IMR-90 (cell line): Measurements from ENCODE around the gene CEP78. TPM values are rescaled to one million over a fixed set of nuclear protein-coding genes. Genes with fewer than 3 reads are reported as not detected.

Experiments used
- ATAC-seq: fragments of 200-7000 bp; cut with Tn5 transposase; 2 replicates; pipeline ENCODE4 v1.9.1; 2020; ENCODE audit warnings: low read depth, mild to moderate bottlenecking, moderate library complexity
- BruUV-seq: library from RNA; stranded (reverse); fragments of 400-500 nt; replicated peaks from 2 replicates; lab custom pipeline; 2021; lab: Mats Ljungman, UMichigan
- CTCF ChIA-PET: fragments of 300-600 bp; formaldehyde crosslinking; extraction: SDS; loops from one replicate; lab custom pipeline; 2021; ENCODE audit warnings: antibody characterized with exemption; lab: Yijun Ruan, JAX
- POLR2A ChIA-PET: fragments of 300-600 bp; sonication (Branson Sonifier 250); formaldehyde crosslinking; loops from one replicate; lab custom pipeline; 2022; ENCODE audit warnings: antibody characterized with exemption; ENCODE audit not compliant: unreplicated experiment; lab: Charles Lee
- DNase-seq: peaks from one replicate; pipeline ENCODE4 v3.0.0; 2013
- H2AFZ ChIP-seq: replicated peaks from 2 replicates; pipeline ENCODE3; 2013; ENCODE audit warnings: low read length, mild to moderate bottlenecking; ENCODE audit not compliant: poor library complexity
- H2AK5ac ChIP-seq: 2 replicates; pipeline ENCODE4 v1.6.1; 2013; ENCODE audit warnings: low read depth, low read length, inconsistent platforms
- H2AK9ac ChIP-seq: replicated peaks from 2 replicates; pipeline ENCODE3; 2013; ENCODE audit warnings: mild to moderate bottlenecking, low read depth, low read length, moderate library complexity; ENCODE audit not compliant: poor library complexity
- H2BK120ac ChIP-seq: 2 replicates; pipeline ENCODE4 v1.6.1; 2013; ENCODE audit warnings: low read depth, low read length, inconsistent platforms
- H2BK15ac ChIP-seq: 3 replicates; pipeline ENCODE4 v1.6.1; 2013; ENCODE audit warnings: low read depth, low read length, inconsistent platforms
- H2BK20ac ChIP-seq: 2 replicates; pipeline ENCODE4 v1.6.1; 2013; ENCODE audit warnings: low read depth, mild to moderate bottlenecking, inconsistent platforms, low read length, moderate library complexity
- H2BK5ac ChIP-seq: 2 replicates; pipeline ENCODE4 v1.6.1; 2013; ENCODE audit warnings: mild to moderate bottlenecking, low read depth, low read length, inconsistent platforms; ENCODE audit not compliant: poor library complexity, severe bottlenecking
- H3K14ac ChIP-seq: replicated peaks from 2 replicates; pipeline ENCODE4 v1.6.1; 2013; ENCODE audit warnings: low read depth, low read length, inconsistent platforms
- H3K18ac ChIP-seq: 2 replicates; pipeline ENCODE4 v1.6.1; 2013; ENCODE audit warnings: low read depth, low read length, control low read depth
- H3K23ac ChIP-seq: 2 replicates; pipeline ENCODE4 v1.6.1; 2013; ENCODE audit warnings: low read depth, low read length, inconsistent platforms
- H3K27ac ChIP-seq: 2 replicates; pipeline ENCODE4 v1.5.1; 2013; ENCODE audit warnings: mild to moderate bottlenecking, control low read depth, low read length; ENCODE audit not compliant: insufficient read depth
- H3K27me3 ChIP-seq: 2 replicates; pipeline ENCODE4 v1.6.1; 2013; ENCODE audit warnings: low read length; ENCODE audit not compliant: control insufficient read depth, insufficient read depth
- H3K36me3 ChIP-seq: 2 replicates; pipeline ENCODE4 v1.6.1; 2013; ENCODE audit warnings: low read length, mixed read lengths; ENCODE audit not compliant: control insufficient read depth, insufficient read depth
- H3K4ac ChIP-seq: 2 replicates; pipeline ENCODE4 v1.6.1; 2013; ENCODE audit warnings: low read depth, low read length, inconsistent platforms
- H3K4me1 ChIP-seq: 2 replicates; pipeline ENCODE4 v1.6.1; 2013; ENCODE audit warnings: low read length, mixed read lengths; ENCODE audit not compliant: control insufficient read depth, insufficient read depth
- H3K4me2 ChIP-seq: 2 replicates; pipeline ENCODE4 v1.6.1; 2013; ENCODE audit warnings: low read depth, mild to moderate bottlenecking, control low read depth, low read length, moderate library complexity
- H3K4me3 ChIP-seq: 2 replicates; pipeline ENCODE4 v1.5.1; 2013; ENCODE audit warnings: low read depth, mild to moderate bottlenecking, control low read depth, low read length, moderate library complexity; ENCODE audit not compliant: insufficient read depth
- H3K56ac ChIP-seq: 2 replicates; pipeline ENCODE4 v1.6.1; 2013; ENCODE audit warnings: low read length, inconsistent platforms; ENCODE audit not compliant: insufficient read depth; ENCODE audit errors: extremely low read depth
- H3K79me1 ChIP-seq, 2 experiments: 2 replicates each; pipeline ENCODE4 v1.6.1; 2013; ENCODE audit warnings: low read length in 2 of 2, inconsistent platforms in 1 of 2, low read depth in 1 of 2
- H3K9ac ChIP-seq: 2 replicates; pipeline ENCODE4 v1.6.1; 2013; ENCODE audit warnings: low read depth, low read length, control low read depth
- H3K9me1 ChIP-seq: 2 replicates; pipeline ENCODE4 v1.6.1; 2013; ENCODE audit warnings: low read length, inconsistent platforms; ENCODE audit not compliant: insufficient read depth
- H3K9me3 ChIP-seq: 2 replicates; pipeline ENCODE4 v1.6.1; 2013; ENCODE audit warnings: low read length; ENCODE audit not compliant: control insufficient read depth, insufficient read depth
- H4K20me1 ChIP-seq: 2 replicates; pipeline ENCODE4 v1.6.1; 2013; ENCODE audit warnings: low read length, inconsistent platforms; ENCODE audit not compliant: insufficient read depth
- H4K5ac ChIP-seq: 2 replicates; pipeline ENCODE4 v1.6.1; 2013; ENCODE audit warnings: mild to moderate bottlenecking, low read depth, low read length, control low read depth
- H4K8ac ChIP-seq, 2 experiments: 2 replicates each; pipeline ENCODE4 v1.6.1; 2013; ENCODE audit warnings: low read depth in 2 of 2, low read length in 2 of 2, control low read depth in 1 of 2, inconsistent platforms in 1 of 2
- H4K91ac ChIP-seq: 2 replicates; pipeline ENCODE4 v1.6.1; 2013; ENCODE audit warnings: low read depth, low read length, inconsistent platforms; ENCODE audit not compliant: insufficient read depth
- BHLHE40 ChIP-seq: fragments of 150-350 bp; IDR thresholded peaks from 2 replicates; pipeline ENCODE4 v1.6.1; 2016; ENCODE audit warnings: mild to moderate bottlenecking, low read depth, low read length
- CEBPB ChIP-seq: IDR thresholded peaks from 2 replicates; pipeline ENCODE4 v1.6.1; 2012; ENCODE audit warnings: low read depth, low read length, improper control_type of control experiment
- FOS ChIP-seq: fragments of 150-350 bp; IDR thresholded peaks from 2 replicates; pipeline ENCODE4 v1.6.1; 2016; ENCODE audit warnings: low read depth, low read length
- MAFK ChIP-seq: IDR thresholded peaks from 2 replicates; pipeline ENCODE4 v1.6.1; 2012; ENCODE audit warnings: low read depth, low read length, improper control_type of control experiment
- MAZ ChIP-seq: IDR thresholded peaks from 2 replicates; pipeline ENCODE4 v1.6.1; 2012; ENCODE audit warnings: low read depth, mild to moderate bottlenecking, low read length, improper control_type of control experiment, moderate library complexity, borderline replicate concordance
- MXI1 ChIP-seq: IDR thresholded peaks from 2 replicates; pipeline ENCODE4 v1.6.1; 2012; ENCODE audit warnings: low read depth, mild to moderate bottlenecking, low read length, moderate library complexity, borderline replicate concordance
- NFE2L2 ChIP-seq: fragments of 150-350 bp; IDR thresholded peaks from 2 replicates; pipeline ENCODE4 v1.6.1; 2016; ENCODE audit warnings: low read depth, mild to moderate bottlenecking, low read length
- POLR2A ChIP-seq: IDR thresholded peaks from 2 replicates; pipeline ENCODE4 v1.6.1; 2012; ENCODE audit warnings: mild to moderate bottlenecking, low read depth, low read length
- RAD21 ChIP-seq: IDR thresholded peaks from 2 replicates; pipeline ENCODE4 v1.6.1; 2012; ENCODE audit warnings: low read length, improper control_type of control experiment
- RCOR1 ChIP-seq: IDR thresholded peaks from 2 replicates; pipeline ENCODE4 v1.6.1; 2012; ENCODE audit warnings: mild to moderate bottlenecking, low read length, improper control_type of control experiment; ENCODE audit not compliant: insufficient replicate concordance
- RFX5 ChIP-seq: IDR thresholded peaks from 2 replicates; pipeline ENCODE4 v1.8.0; 2012; ENCODE audit warnings: low read depth, mild to moderate bottlenecking, low read length, moderate library complexity
- SMC3 ChIP-seq: fragments of 150-350 bp; IDR thresholded peaks from 2 replicates; pipeline ENCODE4 v1.6.1; 2016; ENCODE audit warnings: low read depth, mild to moderate bottlenecking, antibody characterized with exemption, low read length, moderate library complexity
- WGBS, 2 experiments: methylation state at CpG; one replicate each; pipeline versions ENCODE4 v1.1.5 to v1.1.7; 2013; ENCODE audit warnings: missing lambda C conversion rate in 2 of 2; ENCODE audit not compliant: insufficient read length in 1 of 2; ENCODE audit errors: extremely low coverage in 2 of 2; 5-methylcytosine and 5-hydroxymethylcytosine counted together
- dilution Hi-C: fragments of 300-500 bp; cut with HindIII; formaldehyde crosslinking; loops from one replicate; pipeline ENCODE4 v1.14.3; 2018; ENCODE audit warnings: low sequenced_read_pairs; ENCODE audit not compliant: unreplicated experiment
- in situ Hi-C: fragments of 300-500 bp; cut with MboI; formaldehyde crosslinking; loops from 3 replicates; pipeline ENCODE4 v1.14.3; 2019; ENCODE audit warnings: low sequenced_read_pairs, inconsistent platforms, mixed read lengths
- intact Hi-C: fragments of 100-400 bp; cut with micrococcal nuclease; formaldehyde crosslinking; loops from 2 replicates; pipeline ENCODE4 v1.10.0; 2022
- polyA plus RNA-seq, 3 experiments: library from polyadenylated mRNA; depleted of rRNA; stranded (reverse); fragments of >200 nt; gene quantifications; 2 replicates each; pipeline ENCODE4 v1.2.3, GENCODE V29; 2012; ENCODE audit warnings: low replicate concordance in 1 of 3
- total RNA-seq: library from RNA; depleted of rRNA; stranded (reverse); fragments of >200 nt; gene quantifications from 2 replicates; pipeline ENCODE4 v1.2.3, GENCODE V29; 2012
- TF ChIP-seq, protein P1 (sequence below): fragments of 150-350 bp; IDR thresholded peaks from 2 replicates; pipeline ENCODE4 v1.6.1; 2017; ENCODE audit warnings: mild to moderate bottlenecking, antibody characterized with exemption, low read length, low read depth
- TF ChIP-seq, protein P2 (sequence below): fragments of 150-350 bp; IDR thresholded peaks from 2 replicates; pipeline ENCODE4 v1.6.1; 2016; ENCODE audit warnings: low read depth, mild to moderate bottlenecking, low read length, moderate library complexity, borderline replicate concordance

The CEP78 gene
- total and polyA plus RNA-seq, 2 of the 4 experiments (the other 2 are of a cell fraction) = 9.2 to 18.3 TPM

DNA sequence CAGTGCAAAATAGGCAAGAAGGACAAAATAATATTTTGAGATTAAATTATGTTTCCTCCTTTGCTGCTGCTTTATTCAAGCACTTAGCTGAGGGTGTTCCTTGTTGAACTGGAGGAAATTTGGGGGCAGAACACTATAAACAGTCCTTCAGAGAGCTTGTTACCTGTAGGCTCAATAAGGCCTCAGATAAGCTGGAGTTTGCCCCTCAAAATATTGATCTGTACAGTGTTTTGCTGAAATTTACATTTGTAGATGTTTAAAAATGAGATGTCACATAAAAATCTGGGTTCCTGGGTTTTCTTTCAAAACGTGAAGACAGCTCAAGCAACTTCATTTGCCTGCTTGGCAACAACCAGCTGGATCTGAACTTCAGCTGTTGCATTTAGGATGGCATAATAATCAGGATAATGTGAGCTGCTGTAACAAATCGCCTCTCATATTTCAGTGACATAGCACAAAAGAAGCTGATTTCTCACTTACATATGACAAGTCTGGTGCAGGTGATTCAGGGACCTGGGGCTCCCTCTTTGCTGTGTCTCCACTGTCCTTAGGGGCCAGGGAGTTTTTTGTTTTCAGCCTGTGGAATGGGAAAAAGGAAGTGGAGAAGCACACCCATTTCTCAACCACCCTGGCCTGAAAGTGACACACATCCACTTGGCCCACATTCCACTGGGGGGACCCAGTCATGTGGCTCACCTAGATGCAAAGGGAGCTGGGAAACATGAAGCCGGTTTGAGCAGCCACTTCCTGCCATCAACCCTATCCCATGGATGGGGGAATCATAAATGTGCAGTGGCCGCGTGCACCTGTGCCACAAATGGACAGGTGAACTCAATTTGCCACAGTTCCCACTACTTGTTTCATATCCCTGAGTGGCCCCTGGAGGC, 58.7 kb downstream of the CEP78 start (continued):
- TF ChIP-seq SMC3 (no peak), FOS (no peak)

DNA sequence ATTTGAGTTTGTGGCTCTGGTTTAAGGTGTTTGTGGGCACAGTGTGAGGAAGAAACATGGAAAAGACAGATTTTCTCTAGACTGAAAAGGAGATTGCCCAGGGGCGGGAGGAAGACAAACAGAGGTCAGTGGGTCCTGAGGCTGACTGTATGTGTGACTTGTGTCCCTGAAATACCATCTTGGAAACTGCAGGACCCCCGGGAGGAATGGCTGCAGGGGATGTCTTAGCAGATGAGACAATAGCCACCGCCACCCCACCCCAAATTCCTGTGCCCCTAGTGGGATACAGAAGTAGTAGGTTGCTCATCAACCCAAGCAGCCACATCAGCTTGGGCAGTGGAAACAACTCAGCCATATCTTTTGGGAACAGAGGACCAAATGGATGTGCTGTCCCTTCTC, 59.3 kb downstream of the CEP78 start:
- H2BK5ac ChIP-seq = no peak overlapping the region
- DNase-seq (no peak), ATAC-seq (no peak)
- H3K18ac ChIP-seq = no peak overlapping the region
- peak overlapping the region; percentile 48; the same call in 1 of the 2 replicates for H3K23ac ChIP-seq
- H2AK9ac ChIP-seq = peak overlapping the region; percentile 56
- H4K91ac ChIP-seq = peak overlapping the region; percentile 42; the same call in 1 of the 2 replicates
- H3K27me3 ChIP-seq = no peaks in the 10 kb centered on the region
- dilution Hi-C loops = no loop called here
- H4K8ac ChIP-seq = peak overlapping the region; percentile 44 to 65; a peak in 2 of 4 replicates
- H3K4me2 ChIP-seq = no peak overlapping the region
- peaks cover 22% of the 10 kb centered on the region; the same call in 1 of the 2 replicates for H4K20me1 ChIP-seq
- ChIA-PET POLR2A (no interaction called here), CTCF (no interaction called here)
- no peak overlapping the region for H3K9ac ChIP-seq
- H2AK5ac ChIP-seq = peak overlapping the region; percentile 76; the same call in 1 of the 2 replicates
- H3K4ac ChIP-seq = peak overlapping the region; percentile 45
- WGBS, 2 experiments = no CpG with 5 or more reads among the region's 3 CpGs
- H3K4me1 ChIP-seq = peaks cover 3% of the 10 kb centered on the region; the same call in 1 of the 2 replicates
- peak overlapping the region; percentile 38; the same call in 1 of the 2 replicates for H3K14ac ChIP-seq
- peaks cover under 1% of the 10 kb centered on the region; the same call in 1 of the 2 replicates for H3K9me1 ChIP-seq
- no peak overlapping the region; the same call in 1 of the 2 replicates for H3K27ac ChIP-seq
- H3K36me3 ChIP-seq = no peaks in the 10 kb centered on the region
- peak overlapping the region; percentile 61 for H2AFZ ChIP-seq
- H3K9me3 ChIP-seq = no peaks in the 10 kb centered on the region
- intact Hi-C loops = no loop called here
- BruUV-seq = no TSS peak
- H2BK15ac ChIP-seq = peak overlapping the region; percentile 63; the same call in 1 of the 3 replicates
- no peak overlapping the region for H3K56ac ChIP-seq
- no peak overlapping the region for H4K5ac ChIP-seq
- peak overlapping the region; percentile 85; the same call in 1 of the 2 replicates for H2BK20ac ChIP-seq
- peaks cover 5 to 26% of the 10 kb centered on the region in 2 experiments; a peak in 3 of 4 replicates for H3K79me1 ChIP-seq
- H2BK120ac ChIP-seq = peak overlapping the region; percentile 69
- H3K4me3 ChIP-seq = no peak overlapping the region
- in situ Hi-C loops = no loop called here
- TF ChIP-seq FOS (no peak), MXI1 (no peak), MAFK (no peak), CEBPB (no peak), RCOR1 (no peak), BHLHE40 (no peak), POLR2A (no peak), RFX5 (no peak), NFE2L2 (no peak), MAZ (no peak), SMC3 (no peak), RAD21 (no peak)
- TF ChIP-seq, protein P1, sequence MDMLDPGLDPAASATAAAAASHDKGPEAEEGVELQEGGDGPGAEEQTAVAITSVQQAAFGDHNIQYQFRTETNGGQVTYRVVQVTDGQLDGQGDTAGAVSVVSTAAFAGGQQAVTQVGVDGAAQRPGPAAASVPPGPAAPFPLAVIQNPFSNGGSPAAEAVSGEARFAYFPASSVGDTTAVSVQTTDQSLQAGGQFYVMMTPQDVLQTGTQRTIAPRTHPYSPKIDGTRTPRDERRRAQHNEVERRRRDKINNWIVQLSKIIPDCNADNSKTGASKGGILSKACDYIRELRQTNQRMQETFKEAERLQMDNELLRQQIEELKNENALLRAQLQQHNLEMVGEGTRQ = no peak
- TF ChIP-seq, protein P2, sequence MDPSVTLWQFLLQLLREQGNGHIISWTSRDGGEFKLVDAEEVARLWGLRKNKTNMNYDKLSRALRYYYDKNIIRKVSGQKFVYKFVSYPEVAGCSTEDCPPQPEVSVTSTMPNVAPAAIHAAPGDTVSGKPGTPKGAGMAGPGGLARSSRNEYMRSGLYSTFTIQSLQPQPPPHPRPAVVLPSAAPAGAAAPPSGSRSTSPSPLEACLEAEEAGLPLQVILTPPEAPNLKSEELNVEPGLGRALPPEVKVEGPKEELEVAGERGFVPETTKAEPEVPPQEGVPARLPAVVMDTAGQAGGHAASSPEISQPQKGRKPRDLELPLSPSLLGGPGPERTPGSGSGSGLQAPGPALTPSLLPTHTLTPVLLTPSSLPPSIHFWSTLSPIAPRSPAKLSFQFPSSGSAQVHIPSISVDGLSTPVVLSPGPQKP = no peak
